OCI-LY3 (cell line): Measurements from ENCODE around the gene PIP5K1B.

Experiments used
- H2AFZ ChIP-seq: fragments of 200-600, 300-600 bp; shearing (Covaris generic); 2 replicates; pipeline ENCODE4 v1.6.0; 2014; ENCODE audit warnings: antibody characterized with exemption, low read depth, low read length
- H3K27ac ChIP-seq: fragments of 200-600, 300-600 bp; sonication (generic); 2 replicates; pipeline ENCODE4 v1.5.1; 2014; ENCODE audit warnings: mild to moderate bottlenecking, low read length, moderate library complexity, mixed read lengths
- H3K27me3 ChIP-seq: fragments of 200-600, 300-600 bp; sonication (generic); 2 replicates; pipeline ENCODE4 v1.6.1; 2014; ENCODE audit warnings: low read depth, low read length, mixed read lengths
- H3K36me3 ChIP-seq: fragments of 200-600, 300-600 bp; sonication (generic); replicated peaks from 2 replicates; pipeline ENCODE3; 2014; ENCODE audit warnings: low read depth, low read length, mixed read lengths
- H3K4me1 ChIP-seq: fragments of 300-600, 200-600 bp; sonication (generic); 2 replicates; pipeline ENCODE4 v1.6.1; 2014; ENCODE audit warnings: low read length, mixed read lengths
- H3K4me2 ChIP-seq: fragments of 200-600, 300-600 bp; sonication (generic); 2 replicates; pipeline ENCODE4 v1.6.1; 2014; ENCODE audit warnings: low read length, mixed read lengths
- H3K4me3 ChIP-seq: fragments of 300-600, 200-600 bp; sonication (generic); 2 replicates; pipeline ENCODE4 v1.5.1; 2014; ENCODE audit warnings: antibody characterized with exemption, mild to moderate bottlenecking, low read length, moderate library complexity
- H3K79me2 ChIP-seq: fragments of 300-600, 200-600 bp; shearing (Covaris generic); 2 replicates; pipeline ENCODE4 v1.6.1; 2014; ENCODE audit warnings: mild to moderate bottlenecking, low read length, mixed read lengths
- H3K9ac ChIP-seq: fragments of 300-600, 200-600 bp; shearing (Covaris generic); 2 replicates; pipeline ENCODE4 v1.6.0; 2014; ENCODE audit warnings: mild to moderate bottlenecking, low read length, moderate library complexity
- H3K9me3 ChIP-seq: fragments of 200-600, 300-600 bp; shearing (Covaris generic); 2 replicates; pipeline ENCODE4 v1.6.1; 2014; ENCODE audit warnings: low read length, mixed read lengths; ENCODE audit not compliant: insufficient read depth
- H4K20me1 ChIP-seq: fragments of 200-600, 300-600 bp; sonication (generic); 2 replicates; pipeline ENCODE4 v1.6.1; 2016; ENCODE audit warnings: low read length, mixed read lengths; ENCODE audit not compliant: insufficient read depth
- CTCF ChIP-seq: fragments of 200-600, 300-600 bp; sonication (generic); IDR thresholded peaks from 2 replicates; pipeline ENCODE4 v1.5.1; 2014; ENCODE audit warnings: antibody characterized with exemption, low read length, low read depth
- EZH2phosphoT487 ChIP-seq: fragments of 200-600 bp; shearing (Covaris generic); IDR thresholded peaks from 2 replicates; pipeline ENCODE4 v1.6.1; 2018; ENCODE audit warnings: antibody characterized with exemption, mixed run types, low read depth

PIP5K1B gene

GRCh38 chr9:68777070-68777763 is 72.2 kb downstream of the PIP5K1B start:
- Histone ChIP-seq H3K4me3 (no peak overlapping the region), H3K36me3 (no peaks in the 10 kb centered on the region), H2AFZ (no peak overlapping the region), H3K9me3 (no peaks in the 10 kb centered on the region), H3K9ac (no peak overlapping the region), H3K4me2 (no peak overlapping the region), H3K27me3 (peaks cover 10% of the 10 kb centered on the region), H3K79me2 (peaks cover 12% of the 10 kb centered on the region), H4K20me1 (no peaks in the 10 kb centered on the region), H3K4me1 (peaks cover 12% of the 10 kb centered on the region), H3K27ac (no peak overlapping the region)
- no peak for TF ChIP-seq CTCF
- TF ChIP-seq EZH2phosphoT487 = no peak

DNA sequence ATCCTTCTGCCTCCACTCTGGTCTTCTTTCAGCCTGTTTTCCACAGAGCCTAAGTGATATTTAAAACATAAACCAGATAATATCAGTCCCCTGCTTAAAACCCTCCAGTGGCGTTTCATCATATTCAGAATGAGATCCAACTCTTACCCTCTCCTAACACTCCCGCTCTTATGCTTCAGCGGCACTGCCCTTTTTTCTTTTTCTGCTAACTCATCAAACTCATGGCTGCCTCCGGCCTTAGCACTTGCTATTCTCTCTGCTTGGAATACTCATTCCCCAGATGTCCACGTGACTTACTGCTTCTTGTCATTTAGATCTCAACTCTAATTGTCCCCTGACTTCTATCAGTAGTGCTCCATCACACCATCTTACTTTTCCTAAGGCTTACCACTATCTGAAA is 73.6 kb downstream of the PIP5K1B start:
- TF ChIP-seq EZH2phosphoT487 (no peak), CTCF (no peak)
- Histone ChIP-seq H3K4me2 (peak overlapping the region; percentile 87; the same call in 1 of the 2 replicates), H3K27ac (no peak overlapping the region), H3K9ac (no peak overlapping the region), H3K4me3 (no peak overlapping the region), H3K36me3 (no peaks in the 10 kb centered on the region), H3K27me3 (peaks cover 6% of the 10 kb centered on the region; the same call in 1 of the 2 replicates), H2AFZ (no peak overlapping the region), H3K79me2 (peaks cover 12% of the 10 kb centered on the region), H4K20me1 (0 out of 2 replicates have a peak, but pooled peaks cover 1% of the 10 kb centered on the region), H3K4me1 (peaks cover 12% of the 10 kb centered on the region), H3K9me3 (no peaks in the 10 kb centered on the region)

GRCh38 chr9:68779558-68780379 is 74.7 kb downstream of the PIP5K1B start:
- Histone ChIP-seq H3K27me3 (0 out of 2 replicates have a peak, but pooled peaks cover under 1% of the 10 kb centered on the region), H3K9me3 (no peaks in the 10 kb centered on the region), H3K36me3 (no peaks in the 10 kb centered on the region), H3K4me2 (peak overlapping the region; percentile 99), H3K4me3 (peak overlapping the region; percentile 95), H3K9ac (peak overlapping the region; percentile 85), H3K27ac (peak overlapping the region; percentile 48), H2AFZ (peak overlapping the region; percentile 99), H3K4me1 (peaks cover 12% of the 10 kb centered on the region), H4K20me1 (0 out of 2 replicates have a peak, but pooled peaks cover 4% of the 10 kb centered on the region), H3K79me2 (peaks cover 12% of the 10 kb centered on the region)
- TF ChIP-seq CTCF (peak; percentile 60), EZH2phosphoT487 (no peak)

DNA sequence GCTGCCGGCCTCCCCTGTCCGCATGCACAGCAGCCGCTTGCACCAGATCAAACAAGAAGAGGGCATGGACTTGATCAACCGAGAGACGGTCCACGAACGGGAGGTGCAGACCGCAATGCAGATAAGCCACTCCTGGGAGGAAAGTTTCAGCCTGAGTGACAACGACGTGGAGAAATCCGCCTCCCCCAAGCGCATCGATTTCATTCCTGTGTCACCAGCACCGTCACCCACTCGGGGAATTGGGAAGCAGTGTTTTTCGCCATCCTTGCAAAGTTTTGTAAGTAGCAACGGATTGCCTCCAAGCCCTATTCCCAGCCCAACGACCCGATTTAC is 75.3 kb downstream of the PIP5K1B start:
- H3K27ac ChIP-seq = no peak overlapping the region
- H3K27me3 ChIP-seq = no peaks in the 10 kb centered on the region
- 0 out of 2 replicates have a peak, but pooled peaks cover 4% of the 10 kb centered on the region for H4K20me1 ChIP-seq
- H3K4me1 ChIP-seq = peaks cover 12% of the 10 kb centered on the region
- H2AFZ ChIP-seq = peak overlapping the region; percentile 84; the same call in 1 of the 2 replicates
- no peaks in the 10 kb centered on the region for H3K36me3 ChIP-seq
- peak overlapping the region; percentile 95 for H3K4me3 ChIP-seq
- no peaks in the 10 kb centered on the region for H3K9me3 ChIP-seq
- TF ChIP-seq CTCF (no peak), EZH2phosphoT487 (no peak)
- peaks cover 12% of the 10 kb centered on the region for H3K79me2 ChIP-seq
- peak overlapping the region; percentile 99 for H3K4me2 ChIP-seq
- H3K9ac ChIP-seq = peak overlapping the region; percentile 85
